ENCODE data around the gene TXNDC11.

Gene TXNDC11

GRCh38 chr16:11752856-11753255 lies 10.2 kb upstream of the TXNDC11 start:
- DNase-seq, result no peak

- DNase-seq, result no peak
These were observed 7.4 kb upstream of the TXNDC11 start for GRCh38 chr16:11750056-11750455.

- no peak for DNase-seq
These were observed 6.0 kb upstream of the TXNDC11 start for GRCh38 chr16:11748404-11749254.

- DNase-seq, result no peak
These were observed 5.3 kb upstream of the TXNDC11 start for GRCh38 chr16:11747949-11748403.

- DNase-seq, result no peak
These were observed 1.4 kb upstream of the TXNDC11 start for GRCh38 chr16:11744075-11744470.

- no peak for DNase-seq
These were observed 834 bp upstream of the TXNDC11 start for GRCh38 chr16:11743308-11744074.

GRCh38 chr16:11742093-11742535 lies 543 bp downstream of the TXNDC11 start:
- DNase-seq, result no peak

- no peak for DNase-seq
These were observed 2.1 kb downstream of the TXNDC11 start for GRCh38 chr16:11740567-11740966.

GRCh38 chr16:11738742-11739544 lies 3.7 kb downstream of the TXNDC11 start:
- no peak for DNase-seq

- no peak for DNase-seq
These were observed 4.9 kb downstream of the TXNDC11 start for GRCh38 chr16:11737713-11738112.

GRCh38 chr16:11736903-11737302 lies 5.8 kb downstream of the TXNDC11 start:
- DNase-seq, result no peak

- DNase-seq, result no peak
These were observed 6.9 kb downstream of the TXNDC11 start for GRCh38 chr16:11735787-11736186.

- DNase-seq, result no peak
These were observed 8.0 kb downstream of the TXNDC11 start for GRCh38 chr16:11734653-11735043.

- DNase-seq, result no peak
These were observed 8.5 kb downstream of the TXNDC11 start for GRCh38 chr16:11734025-11734652.

- no peak for DNase-seq
These were observed 11.4 kb downstream of the TXNDC11 start for GRCh38 chr16:11731222-11731621.

- DNase-seq, result no peak
These were observed 12.9 kb downstream of the TXNDC11 start for GRCh38 chr16:11729787-11730186.

- DNase-seq, result no peak
These were observed 14.7 kb downstream of the TXNDC11 start for GRCh38 chr16:11727796-11728543.

- no peak for DNase-seq
These were observed 16.6 kb downstream of the TXNDC11 start for GRCh38 chr16:11726008-11726407.

- no peak for DNase-seq
These were observed 17.2 kb downstream of the TXNDC11 start for GRCh38 chr16:11725457-11725856.

- no peak for DNase-seq
These were observed 20.2 kb downstream of the TXNDC11 start for GRCh38 chr16:11722468-11722808.

GRCh38 chr16:11721781-11722467 lies 20.7 kb downstream of the TXNDC11 start:
- no peak for DNase-seq

Measured in Kasumi-1 (cell line).